ENCODE data around the gene PKD1L1.

PKD1L1 gene

DNA sequence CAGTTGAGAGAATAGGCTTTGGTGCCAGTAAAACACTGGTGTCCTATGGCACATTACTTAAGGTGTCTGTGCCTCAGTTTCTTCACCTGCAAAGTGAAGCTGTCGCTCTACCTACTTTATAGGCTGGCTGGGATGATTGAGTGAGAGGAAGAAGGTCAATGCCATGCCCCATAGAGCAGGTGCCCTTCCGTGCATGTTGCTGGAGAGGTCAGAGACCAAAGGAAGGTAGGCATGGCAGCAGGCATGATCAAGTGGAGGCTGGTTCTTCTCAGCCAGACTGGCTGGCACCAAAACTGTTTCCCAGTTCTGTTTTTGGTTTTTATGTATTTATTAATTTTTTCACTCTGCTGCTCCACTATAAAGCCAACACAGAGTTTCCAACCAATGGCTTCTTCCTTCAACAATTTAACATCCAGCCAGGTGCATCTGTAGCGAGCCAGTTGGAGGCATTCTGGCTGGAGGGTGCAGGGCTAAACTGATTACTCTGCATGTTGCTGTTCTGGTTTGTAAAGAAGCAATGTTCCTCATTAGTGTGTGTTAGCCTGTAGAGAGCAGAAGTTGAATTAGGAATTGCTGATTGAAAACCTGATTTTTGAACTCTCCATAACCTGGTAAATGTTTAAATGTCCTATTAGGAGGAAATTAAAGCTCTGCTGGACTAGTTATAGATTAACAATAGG lies 222.1 kb downstream of the PKD1L1 start:
- H3K9ac ChIP-seq (ENCODE audit: low read depth, low read length) = no peak overlapping the region
- H3K27me3 ChIP-seq (ENCODE audit: insufficient read depth, low read length) = no peaks in the 10 kb centered on the region
- H3K4me1 ChIP-seq (ENCODE audit: insufficient read depth, low read length) = peaks cover 12% of the 10 kb centered on the region
- no peak overlapping the region for H3K4me3 ChIP-seq (ENCODE audit: low read length)
- H3K27ac ChIP-seq (ENCODE audit: low read length) = no peak overlapping the region
- H3K36me3 ChIP-seq (ENCODE audit: insufficient read depth, low read depth, low read length) = no peaks in the 10 kb centered on the region
- no peaks in the 10 kb centered on the region for H3K9me3 ChIP-seq (ENCODE audit: insufficient read depth, low read depth, low read length)

DNA sequence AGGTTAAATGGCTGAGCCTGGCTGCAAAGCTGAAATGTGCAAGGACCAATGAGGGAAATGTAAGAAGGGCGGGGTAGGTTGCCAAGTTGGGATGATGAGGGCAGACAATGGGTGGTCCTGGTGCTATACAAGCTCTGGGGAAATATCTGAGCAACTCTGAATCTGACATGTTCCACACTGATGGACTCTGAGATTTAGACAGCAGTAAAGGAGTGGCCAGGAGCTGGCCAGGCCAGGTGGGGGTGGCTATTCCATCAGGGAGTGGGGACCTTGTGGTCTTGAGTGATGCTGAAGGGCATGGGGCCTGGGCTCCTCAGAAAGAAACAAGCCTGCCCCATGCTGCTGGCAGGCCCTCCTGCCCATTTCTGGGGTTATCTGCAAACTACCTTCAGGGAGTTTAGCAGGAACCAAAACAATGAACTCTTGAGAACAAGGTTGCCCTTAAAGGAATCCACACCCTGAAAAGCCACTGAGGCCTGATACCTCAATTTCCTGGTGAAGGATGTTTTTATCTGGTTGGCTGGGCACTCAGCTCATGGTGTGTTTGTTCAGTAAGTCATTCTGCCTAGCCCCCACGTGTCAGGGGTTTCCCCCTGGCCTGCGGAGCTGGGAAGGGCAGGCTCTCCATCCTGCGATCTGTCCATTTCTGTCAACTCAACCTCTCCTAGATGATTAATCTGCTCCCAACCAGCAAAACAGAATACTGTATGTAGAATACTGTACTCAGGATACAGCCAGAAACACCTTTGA lies 223.1 kb downstream of the PKD1L1 start:
- peak overlapping the region; percentile 20; the same call in 1 of the 2 replicates for H3K9ac ChIP-seq (ENCODE audit: low read depth, low read length)
- no peaks in the 10 kb centered on the region for H3K36me3 ChIP-seq (ENCODE audit: insufficient read depth, low read depth, low read length)
- no peak overlapping the region for H3K4me3 ChIP-seq (ENCODE audit: low read length)
- peaks cover 12% of the 10 kb centered on the region for H3K4me1 ChIP-seq (ENCODE audit: insufficient read depth, low read length)
- no peaks in the 10 kb centered on the region for H3K9me3 ChIP-seq (ENCODE audit: insufficient read depth, low read depth, low read length)
- H3K27ac ChIP-seq (ENCODE audit: low read length) = no peak overlapping the region
- H3K27me3 ChIP-seq (ENCODE audit: insufficient read depth, low read length) = no peaks in the 10 kb centered on the region

All from iPS-20b (cell line).